ENCODE data around the gene TM4SF1.

The TM4SF1 gene

GRCh38 chr3:149375501-149376196 is 1.8 kb downstream of the TM4SF1 start:
- Histone ChIP-seq H2BK5ac (ENCODE audit: low read depth, low read length, poor library complexity, severe bottlenecking) (no peak overlapping the region), H3K27me3 (ENCODE audit: control insufficient read depth in 1 of 2, insufficient read depth in 1 of 2, low read length in 2 of 2) (no peaks in the 10 kb centered on the region), H3K4me2 (ENCODE audit: low read length, poor library complexity, severe bottlenecking) (peak overlapping the region; percentile 56), H3K4ac (ENCODE audit: low read depth in 1 of 2, low read length in 2 of 2) (peak overlapping the region; percentile 34 to 42), H3K9ac (ENCODE audit: low read length) (peak overlapping the region; percentile 75), H2BK120ac (ENCODE audit: low read depth, low read length) (no peak overlapping the region), H3K4me1 (ENCODE audit: control insufficient read depth, insufficient read depth, low read depth, low read length) (peaks cover 14% of the 10 kb centered on the region), H3K4me3 (ENCODE audit: insufficient read depth in 1 of 2, low read depth in 1 of 2, low read length in 2 of 2) (peak overlapping the region; percentile 43 to 71), H3K14ac (ENCODE audit: low read length in 2 of 2) (no peak overlapping the region), H2BK15ac (ENCODE audit: low read depth, poor library complexity, severe bottlenecking) (peak overlapping the region; percentile 15), H2AFZ (ENCODE audit: low read depth, low read length) (no peak overlapping the region), H4K8ac (ENCODE audit: low read length) (peak overlapping the region; percentile 14), H3K18ac (ENCODE audit: low read depth in 1 of 2, low read length in 2 of 2) (peak overlapping the region in 1 of 2 experiments; percentile 82), H3K27ac (ENCODE audit: low read length, poor library complexity, severe bottlenecking) (peak overlapping the region; percentile 10), H3K36me3 (ENCODE audit: control insufficient read depth in 1 of 2, insufficient read depth in 2 of 2, low read depth in 1 of 2, low read length in 2 of 2) (peaks cover 9 to 10% of the 10 kb centered on the region in 2 experiments), H3K79me1 (replicated peaks; ENCODE audit: low read length, poor library complexity, severe bottlenecking) (no peaks in the 10 kb centered on the region), H2BK12ac (ENCODE audit: low read length in 2 of 2) (peak overlapping the region in 1 of 2 experiments; percentile 44), H2AK5ac (ENCODE audit: low read length, severe bottlenecking) (no peak overlapping the region), H3K23ac (ENCODE audit: low read length in 2 of 2) (no peak overlapping the region), H3K9me3 (ENCODE audit: control insufficient read depth, low read length) (no peaks in the 10 kb centered on the region), H4K91ac (ENCODE audit: low read length) (peak overlapping the region; percentile 55)
- peak; percentile 30 for DNase-seq
- 100% methylated on average over 2 of the region's 4 CpGs for WGBS

- Histone ChIP-seq H3K27ac (ENCODE audit: low read length, poor library complexity, severe bottlenecking) (no peak overlapping the region), H3K36me3 (ENCODE audit: control insufficient read depth in 1 of 2, insufficient read depth in 2 of 2, low read depth in 1 of 2, low read length in 2 of 2) (peaks cover 9 to 10% of the 10 kb centered on the region in 2 experiments), H3K9ac (ENCODE audit: low read length) (no peak overlapping the region), H2BK15ac (ENCODE audit: low read depth, poor library complexity, severe bottlenecking) (peak overlapping the region; percentile 15), H3K27me3 (ENCODE audit: control insufficient read depth in 1 of 2, insufficient read depth in 1 of 2, low read length in 2 of 2) (no peaks in the 10 kb centered on the region), H3K9me3 (ENCODE audit: control insufficient read depth, low read length) (no peaks in the 10 kb centered on the region), H4K8ac (ENCODE audit: low read length) (peak overlapping the region; percentile 14), H3K4ac (ENCODE audit: low read depth in 1 of 2, low read length in 2 of 2) (peak overlapping the region in 1 of 2 experiments; percentile 42), H3K23ac (ENCODE audit: low read length in 2 of 2) (no peak overlapping the region), H3K18ac (ENCODE audit: low read depth in 1 of 2, low read length in 2 of 2) (no peak overlapping the region), H3K4me3 (ENCODE audit: insufficient read depth in 1 of 2, low read depth in 1 of 2, low read length in 2 of 2) (peak overlapping the region in 1 of 2 experiments; percentile 71), H2AK5ac (ENCODE audit: low read length, severe bottlenecking) (no peak overlapping the region), H3K4me1 (ENCODE audit: control insufficient read depth, insufficient read depth, low read depth, low read length) (peaks cover 14% of the 10 kb centered on the region), H3K14ac (ENCODE audit: low read length in 2 of 2) (no peak overlapping the region), H2BK12ac (ENCODE audit: low read length in 2 of 2) (peak overlapping the region in 1 of 2 experiments; percentile 44), H3K4me2 (ENCODE audit: low read length, poor library complexity, severe bottlenecking) (peak overlapping the region; percentile 56), H4K91ac (ENCODE audit: low read length) (peak overlapping the region; percentile 55), H2BK5ac (ENCODE audit: low read depth, low read length, poor library complexity, severe bottlenecking) (no peak overlapping the region), H2BK120ac (ENCODE audit: low read depth, low read length) (no peak overlapping the region), H2AFZ (ENCODE audit: low read depth, low read length) (no peak overlapping the region), H3K79me1 (replicated peaks; ENCODE audit: low read length, poor library complexity, severe bottlenecking) (no peaks in the 10 kb centered on the region)
- no peak for DNase-seq
- 82% methylated on average over 2 of the region's 3 CpGs for WGBS
Observed at GRCh38 chr3:149374793-149375500, 2.5 kb downstream of the TM4SF1 start.

- H4K91ac ChIP-seq (ENCODE audit: low read length), result no peak overlapping the region
- peaks cover 14% of the 10 kb centered on the region for H3K4me1 ChIP-seq (ENCODE audit: control insufficient read depth, insufficient read depth, low read depth, low read length)
- no peak overlapping the region for H2AFZ ChIP-seq (ENCODE audit: low read depth, low read length)
- no peak overlapping the region for H4K8ac ChIP-seq (ENCODE audit: low read length)
- H3K4me2 ChIP-seq (ENCODE audit: low read length, poor library complexity, severe bottlenecking), result no peak overlapping the region
- WGBS, result no CpG with 5 or more reads among the region's 1 CpG
- H3K27me3 ChIP-seq (ENCODE audit: control insufficient read depth in 1 of 2, insufficient read depth in 1 of 2, low read length in 2 of 2), result no peaks in the 10 kb centered on the region
- H3K14ac ChIP-seq (ENCODE audit: low read length in 2 of 2), result no peak overlapping the region
- H2BK15ac ChIP-seq (ENCODE audit: low read depth, poor library complexity, severe bottlenecking), result no peak overlapping the region
- H3K4me3 ChIP-seq (ENCODE audit: insufficient read depth in 1 of 2, low read depth in 1 of 2, low read length in 2 of 2), result no peak overlapping the region
- no peak overlapping the region for H3K27ac ChIP-seq (ENCODE audit: low read length, poor library complexity, severe bottlenecking)
- no peaks in the 10 kb centered on the region for H3K9me3 ChIP-seq (ENCODE audit: control insufficient read depth, low read length)
- H3K18ac ChIP-seq (ENCODE audit: low read depth in 1 of 2, low read length in 2 of 2), result no peak overlapping the region
- no peak overlapping the region for H3K4ac ChIP-seq (ENCODE audit: low read depth in 1 of 2, low read length in 2 of 2)
- H2BK12ac ChIP-seq (ENCODE audit: low read length in 2 of 2), result no peak overlapping the region
- no peak for DNase-seq
- H2BK120ac ChIP-seq (ENCODE audit: low read depth, low read length), result no peak overlapping the region
- H2BK5ac ChIP-seq (ENCODE audit: low read depth, low read length, poor library complexity, severe bottlenecking), result no peak overlapping the region
- H2AK5ac ChIP-seq (ENCODE audit: low read length, severe bottlenecking), result no peak overlapping the region
- no peaks in the 10 kb centered on the region for H3K79me1 ChIP-seq (replicated peaks; ENCODE audit: low read length, poor library complexity, severe bottlenecking)
- peak overlapping the region; percentile 1 for H3K9ac ChIP-seq (ENCODE audit: low read length)
- H3K23ac ChIP-seq (ENCODE audit: low read length in 2 of 2), result no peak overlapping the region
- peaks cover 9 to 13% of the 10 kb centered on the region in 2 experiments for H3K36me3 ChIP-seq (ENCODE audit: control insufficient read depth in 1 of 2, insufficient read depth in 2 of 2, low read depth in 1 of 2, low read length in 2 of 2)
Observed at GRCh38 chr3:149374391-149374790, 3.1 kb downstream of the TM4SF1 start.

Measured in mesenchymal stem cell (in vitro differentiated cells and primary cell).